ENCODE data around the gene CCDC50.

CCDC50 gene

DNA sequence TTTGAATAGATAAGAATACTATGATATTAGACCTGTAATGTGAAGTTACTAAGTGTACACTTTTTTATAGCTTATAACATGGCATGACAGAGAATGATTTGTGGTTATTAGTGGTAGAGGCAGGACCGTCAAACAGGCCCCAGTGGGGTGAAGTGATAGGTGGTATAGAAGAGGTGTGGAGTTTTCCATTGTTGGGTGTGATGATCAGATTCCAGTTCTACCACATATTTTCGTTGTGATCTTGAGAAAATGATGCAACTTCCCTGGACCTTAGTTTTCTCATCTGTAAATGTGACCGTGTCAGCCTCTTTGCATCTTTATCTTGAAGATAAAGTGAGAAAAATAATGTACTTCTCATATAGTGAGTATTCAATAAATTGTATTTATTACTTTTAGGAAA, 31.4 kb downstream of the CCDC50 start:
- Mint-ChIP-seq H3K36me3 (ENCODE audit: low read depth) (peaks cover 67% of the 10 kb centered on the region), H3K4me3 (no peak overlapping the region), H3K27ac (peak overlapping the region; percentile 60), H3K27me3 (ENCODE audit: low read depth, poor library complexity) (no peaks in the 10 kb centered on the region), H3K9me3 (no peaks in the 10 kb centered on the region), H3K4me1 (peaks cover 5% of the 10 kb centered on the region)
- no peak for DNase-seq
- TF ChIP-seq, protein P1, sequence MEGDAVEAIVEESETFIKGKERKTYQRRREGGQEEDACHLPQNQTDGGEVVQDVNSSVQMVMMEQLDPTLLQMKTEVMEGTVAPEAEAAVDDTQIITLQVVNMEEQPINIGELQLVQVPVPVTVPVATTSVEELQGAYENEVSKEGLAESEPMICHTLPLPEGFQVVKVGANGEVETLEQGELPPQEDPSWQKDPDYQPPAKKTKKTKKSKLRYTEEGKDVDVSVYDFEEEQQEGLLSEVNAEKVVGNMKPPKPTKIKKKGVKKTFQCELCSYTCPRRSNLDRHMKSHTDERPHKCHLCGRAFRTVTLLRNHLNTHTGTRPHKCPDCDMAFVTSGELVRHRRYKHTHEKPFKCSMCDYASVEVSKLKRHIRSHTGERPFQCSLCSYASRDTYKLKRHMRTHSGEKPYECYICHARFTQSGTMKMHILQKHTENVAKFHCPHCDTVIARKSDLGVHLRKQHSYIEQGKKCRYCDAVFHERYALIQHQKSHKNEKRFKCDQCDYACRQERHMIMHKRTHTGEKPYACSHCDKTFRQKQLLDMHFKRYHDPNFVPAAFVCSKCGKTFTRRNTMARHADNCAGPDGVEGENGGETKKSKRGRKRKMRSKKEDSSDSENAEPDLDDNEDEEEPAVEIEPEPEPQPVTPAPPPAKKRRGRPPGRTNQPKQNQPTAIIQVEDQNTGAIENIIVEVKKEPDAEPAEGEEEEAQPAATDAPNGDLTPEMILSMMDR (IDR thresholded peaks at IDR 0.05), result no peak

DNA sequence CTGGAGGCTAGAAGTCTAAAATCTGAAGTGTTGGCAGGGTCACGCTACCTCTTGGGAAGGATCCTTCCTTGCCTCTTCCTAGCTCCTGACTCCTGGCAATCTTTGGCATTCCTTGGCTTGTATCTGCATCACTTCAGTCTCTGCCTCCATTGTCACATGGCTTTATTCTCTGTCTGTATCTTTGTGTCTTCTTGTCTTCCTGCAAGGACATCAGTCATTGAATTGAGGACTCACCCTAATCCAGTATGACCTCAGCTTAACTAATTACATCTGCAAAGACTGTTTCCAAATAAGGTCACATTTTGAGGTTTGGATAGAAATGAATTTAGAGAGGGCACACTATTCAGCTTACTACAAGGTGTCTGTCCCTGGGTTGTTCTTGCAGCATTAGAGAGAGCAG, 32.3 kb downstream of the CCDC50 start:
- no peak for DNase-seq
- Mint-ChIP-seq H3K9me3 (no peaks in the 10 kb centered on the region), H3K27ac (peak overlapping the region; percentile 20), H3K27me3 (ENCODE audit: low read depth, poor library complexity) (no peaks in the 10 kb centered on the region), H3K36me3 (ENCODE audit: low read depth) (peaks cover 67% of the 10 kb centered on the region), H3K4me1 (no peaks in the 10 kb centered on the region), H3K4me3 (no peak overlapping the region)
- TF ChIP-seq, protein P1 (IDR thresholded peaks at IDR 0.05), result no peak

DNA sequence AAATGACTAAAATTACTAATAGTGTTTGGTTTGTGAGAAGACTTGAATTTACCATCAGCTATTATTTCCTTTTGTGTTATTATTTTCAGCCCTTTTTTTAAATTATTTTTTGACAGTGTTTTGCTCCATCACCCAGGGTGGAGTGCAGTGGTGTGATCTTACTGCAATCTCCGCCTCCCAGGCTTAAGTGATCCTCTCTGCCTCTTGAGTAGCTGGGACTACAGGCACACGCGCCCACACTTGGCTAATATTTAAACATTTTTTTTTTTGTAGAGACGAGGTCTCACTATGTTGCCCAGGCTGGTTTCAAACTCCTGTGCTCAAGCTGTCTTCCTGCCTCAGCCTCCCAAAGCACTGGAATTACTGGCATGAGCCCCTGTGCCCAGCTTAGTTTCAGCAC, 32.8 kb downstream of the CCDC50 start:
- Mint-ChIP-seq H3K36me3 (ENCODE audit: low read depth) (peaks cover 67% of the 10 kb centered on the region), H3K4me3 (no peak overlapping the region), H3K27me3 (ENCODE audit: low read depth, poor library complexity) (no peaks in the 10 kb centered on the region), H3K4me1 (no peaks in the 10 kb centered on the region), H3K27ac (no peak overlapping the region), H3K9me3 (no peaks in the 10 kb centered on the region)
- no peak for DNase-seq
- TF ChIP-seq, protein P1 (IDR thresholded peaks at IDR 0.05), result no peak

DNA sequence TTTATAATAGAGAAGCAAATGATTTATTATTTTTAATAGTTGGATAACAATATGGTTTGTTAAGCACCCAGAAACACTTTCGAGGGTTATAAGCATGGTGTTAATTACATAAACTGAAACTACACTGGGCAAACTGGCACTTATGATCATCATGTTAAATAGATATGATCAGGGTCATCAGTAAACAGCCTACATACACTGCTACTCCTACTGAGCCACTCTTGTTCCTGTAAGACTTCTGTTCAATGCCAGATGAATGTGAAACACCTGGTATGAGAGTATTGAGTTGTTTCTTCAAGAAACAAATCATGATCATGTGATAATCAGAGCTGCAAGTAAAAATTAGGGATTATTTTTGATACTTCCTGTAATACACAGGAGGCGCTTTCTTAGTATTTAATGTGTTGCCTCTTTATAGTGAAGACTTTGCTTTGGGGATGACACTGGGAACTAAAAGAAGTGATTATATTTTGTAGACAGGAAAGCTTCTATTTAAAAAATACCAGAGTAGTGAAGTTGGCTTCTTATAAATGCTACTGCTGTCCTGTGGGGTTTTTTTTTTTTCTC, 33.4 kb downstream of the CCDC50 start:
- Mint-ChIP-seq H3K27ac (no peak overlapping the region), H3K9me3 (no peaks in the 10 kb centered on the region), H3K4me3 (no peak overlapping the region), H3K27me3 (ENCODE audit: low read depth, poor library complexity) (no peaks in the 10 kb centered on the region), H3K36me3 (ENCODE audit: low read depth) (peaks cover 67% of the 10 kb centered on the region), H3K4me1 (no peaks in the 10 kb centered on the region)
- TF ChIP-seq, protein P1 (IDR thresholded peaks at IDR 0.05), result no peak
- DNase-seq, result no peak

DNA sequence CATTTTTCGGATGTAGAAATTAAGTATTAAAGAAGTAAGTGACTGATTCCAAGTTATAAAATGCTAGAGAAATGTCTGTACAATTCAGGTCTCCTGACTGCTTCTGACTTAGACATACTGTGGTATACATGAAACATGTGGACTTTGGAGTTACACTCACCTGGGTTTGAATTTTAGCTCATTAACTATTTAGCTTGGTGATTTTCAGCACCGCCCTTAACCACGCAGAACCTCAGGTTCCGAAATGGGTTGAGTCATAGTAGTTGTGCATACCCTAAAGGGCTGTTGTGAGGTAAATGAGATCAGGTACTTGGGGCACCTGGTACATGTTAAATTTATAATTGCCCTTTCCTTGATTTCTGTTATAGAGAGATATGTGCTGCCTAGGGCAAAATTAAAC, 34.0 kb downstream of the CCDC50 start:
- no peaks in the 10 kb centered on the region for H3K4me1 Mint-ChIP-seq
- DNase-seq, result no peak
- H3K4me3 Mint-ChIP-seq, result no peak overlapping the region
- H3K27me3 Mint-ChIP-seq (ENCODE audit: low read depth, poor library complexity), result no peaks in the 10 kb centered on the region
- no peak overlapping the region for H3K27ac Mint-ChIP-seq
- peaks cover 62% of the 10 kb centered on the region for H3K36me3 Mint-ChIP-seq (ENCODE audit: low read depth)
- no peaks in the 10 kb centered on the region for H3K9me3 Mint-ChIP-seq
- TF ChIP-seq, protein P1 (IDR thresholded peaks at IDR 0.05), result no peak

DNA sequence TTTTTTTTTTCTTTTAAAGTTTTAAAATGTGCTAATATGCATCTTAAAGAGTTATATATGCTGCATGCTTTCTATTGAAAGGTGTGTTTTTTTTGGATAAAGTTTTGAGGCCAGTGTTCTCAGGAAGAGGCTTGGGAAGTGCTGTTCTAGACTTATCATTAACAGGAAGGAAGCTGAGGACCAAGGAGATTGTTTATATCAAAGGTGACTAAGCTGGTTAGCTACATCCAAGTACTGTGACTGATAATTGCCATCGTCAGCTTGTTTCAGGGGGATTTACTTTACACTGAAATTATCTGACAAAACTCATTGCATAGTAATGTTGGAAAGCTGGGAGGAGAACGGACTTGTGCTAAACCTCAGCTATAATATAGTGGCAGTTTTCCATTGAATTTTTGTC, 37.5 kb downstream of the CCDC50 start:
- Mint-ChIP-seq H3K9me3 (no peaks in the 10 kb centered on the region), H3K4me3 (no peak overlapping the region), H3K27ac (no peak overlapping the region), H3K36me3 (ENCODE audit: low read depth) (peaks cover 54% of the 10 kb centered on the region), H3K27me3 (ENCODE audit: low read depth, poor library complexity) (no peaks in the 10 kb centered on the region), H3K4me1 (no peaks in the 10 kb centered on the region)
- TF ChIP-seq, protein P1 (IDR thresholded peaks at IDR 0.05), result no peak
- no peak for DNase-seq
